Measurements from ENCODE around the gene IL4R.
"Not testable (repeated sequence)": the region's sequence is repeated elsewhere in the genome, so short reads cannot be mapped to it uniquely, and the experiment has no call there.

Gene IL4R

GRCh38 chr16:27281243-27281642, 32.5 kb upstream of the IL4R start:
- no peak for TF ChIP-seq POLR2A (IDR thresholded peaks at IDR 0.05; ENCODE audit: low read depth, low read length)
- no peak for DNase-seq (ENCODE audit: insufficient read length, low spot score)
- FAIRE-seq, result no peak

GRCh38 chr16:27284865-27285675, 28.7 kb upstream of the IL4R start:
- DNase-seq (ENCODE audit: insufficient read length, low spot score) (no peak), FAIRE-seq (no peak)
- no peak for TF ChIP-seq POLR2A (IDR thresholded peaks at IDR 0.05; ENCODE audit: low read depth, low read length)

- no peak for TF ChIP-seq POLR2A (IDR thresholded peaks at IDR 0.05; ENCODE audit: low read depth, low read length)
- FAIRE-seq (no peak), DNase-seq (ENCODE audit: insufficient read length, low spot score) (no peak)
Measured at GRCh38 chr16:27285676-27286196, 28.0 kb upstream of the IL4R start.

GRCh38 chr16:27286451-27286850, 27.3 kb upstream of the IL4R start:
- no peak for TF ChIP-seq POLR2A (IDR thresholded peaks at IDR 0.05; ENCODE audit: low read depth, low read length)
- FAIRE-seq, result peak; percentile 75
- DNase-seq (ENCODE audit: insufficient read length, low spot score), result peak; percentile 71

GRCh38 chr16:27287051-27287811, 26.5 kb upstream of the IL4R start:
- TF ChIP-seq POLR2A (IDR thresholded peaks at IDR 0.05; ENCODE audit: low read depth, low read length), result no peak
- no peak for DNase-seq (ENCODE audit: insufficient read length, low spot score)

GRCh38 chr16:27287887-27288286, 25.9 kb upstream of the IL4R start:
- FAIRE-seq (no peak), DNase-seq (ENCODE audit: insufficient read length, low spot score) (no peak)
- TF ChIP-seq POLR2A (IDR thresholded peaks at IDR 0.05; ENCODE audit: low read depth, low read length), result no peak

More at GRCh38 chr16:27287051-27287811, 26.5 kb upstream of the IL4R start:
- no peak for FAIRE-seq

GRCh38 chr16:27288313-27288712, 25.5 kb upstream of the IL4R start:
- not testable (repeated sequence) for DNase-seq (ENCODE audit: insufficient read length, low spot score); FAIRE-seq

- no peak for DNase-seq (ENCODE audit: insufficient read length, low spot score)
- no peak for FAIRE-seq
- TF ChIP-seq POLR2A (IDR thresholded peaks at IDR 0.05; ENCODE audit: low read depth, low read length), result no peak
Measured at GRCh38 chr16:27289669-27290068, 24.1 kb upstream of the IL4R start.

GRCh38 chr16:27290562-27290961, 23.2 kb upstream of the IL4R start:
- TF ChIP-seq POLR2A (IDR thresholded peaks at IDR 0.05; ENCODE audit: low read depth, low read length), result no peak
- FAIRE-seq (no peak), DNase-seq (ENCODE audit: insufficient read length, low spot score) (no peak)

- no peak for FAIRE-seq
- DNase-seq (ENCODE audit: insufficient read length, low spot score), result no peak
- TF ChIP-seq POLR2A (IDR thresholded peaks at IDR 0.05; ENCODE audit: low read depth, low read length), result no peak
Measured at GRCh38 chr16:27291106-27291505, 22.7 kb upstream of the IL4R start.

- DNase-seq (ENCODE audit: insufficient read length, low spot score) (no peak), FAIRE-seq (no peak)
- TF ChIP-seq POLR2A (IDR thresholded peaks at IDR 0.05; ENCODE audit: low read depth, low read length), result no peak
Measured at GRCh38 chr16:27291722-27292240, 22.0 kb upstream of the IL4R start.

- no peak for TF ChIP-seq POLR2A (IDR thresholded peaks at IDR 0.05; ENCODE audit: low read depth, low read length)
- DNase-seq (ENCODE audit: insufficient read length, low spot score) (no peak), FAIRE-seq (no peak)
Measured at GRCh38 chr16:27293343-27293742, 20.4 kb upstream of the IL4R start.

GRCh38 chr16:27298132-27298531, 15.6 kb upstream of the IL4R start:
- DNase-seq (ENCODE audit: insufficient read length, low spot score), result no peak
- FAIRE-seq, result no peak
- TF ChIP-seq POLR2A (IDR thresholded peaks at IDR 0.05; ENCODE audit: low read depth, low read length), result no peak

GRCh38 chr16:27301236-27301861, 12.4 kb upstream of the IL4R start:
- no peak for DNase-seq (ENCODE audit: insufficient read length, low spot score)
- FAIRE-seq, result no peak

More at GRCh38 chr16:27301236-27301861, 12.4 kb upstream of the IL4R start:
- no peak for TF ChIP-seq POLR2A (IDR thresholded peaks at IDR 0.05; ENCODE audit: low read depth, low read length)
